HPDE6-E6E7 (cell line): ENCODE data around the gene GNA14.
A peak's percentile ranks its signal among the peaks of the same experiment; 100 is the strongest.
"Not testable (repeated sequence)": the region's sequence is repeated elsewhere in the genome, so short reads cannot be mapped to it uniquely, and the experiment has no call there.

Experiments
- DNase-seq: peaks from one replicate; pipeline ENCODE4 v3.0.0; 2011; ENCODE audit warnings: missing footprints; ENCODE audit errors: extremely low spot score

The GNA14 gene

DNA sequence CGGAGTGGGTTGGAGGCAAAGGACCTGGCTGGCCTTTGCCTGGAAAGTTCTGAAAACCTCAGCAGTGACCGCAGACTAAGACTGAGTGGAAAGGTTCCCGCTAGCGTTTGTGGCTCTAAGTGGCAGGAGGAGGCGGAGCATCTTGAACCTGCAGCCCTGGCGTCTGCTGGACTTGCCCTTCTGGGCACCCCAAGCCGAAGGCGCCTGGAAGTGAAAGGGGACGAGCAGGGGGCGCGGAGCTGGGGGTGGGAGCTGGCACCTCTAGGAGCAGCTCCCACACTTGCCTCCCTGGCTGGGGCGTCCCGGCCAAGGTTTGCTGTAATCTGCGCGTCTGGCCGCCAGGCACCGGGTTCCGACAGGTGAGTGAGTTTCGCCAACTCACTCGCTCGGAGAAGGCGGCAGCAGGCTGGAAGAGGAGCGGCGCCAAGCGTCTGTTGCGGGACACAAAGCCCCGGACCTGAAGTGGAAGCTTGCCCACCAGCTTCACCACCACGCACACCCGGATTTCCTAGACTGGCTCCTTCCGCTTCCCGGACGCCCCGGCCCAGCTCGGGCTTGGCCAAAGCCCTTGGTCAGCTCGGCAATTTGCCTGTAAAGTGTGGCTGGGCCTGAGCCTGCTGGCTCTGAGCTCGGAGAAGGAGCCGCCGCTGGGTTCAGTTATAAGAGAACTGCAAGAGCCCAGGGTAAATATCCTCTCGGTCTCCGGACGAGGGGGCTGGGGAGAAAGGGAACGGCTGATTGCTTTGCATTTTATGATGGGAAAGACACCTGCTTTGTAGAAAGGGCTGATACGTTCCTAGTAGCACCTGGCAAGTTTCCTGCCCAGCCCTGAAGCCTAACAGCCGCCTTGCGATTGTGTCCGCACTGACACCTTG lies at the start of gene GNA14:
TSS of gene GNA14 (minus strand) at position 89 of the 875 bp plus-strand sequence. CDS start 529 bp downstream, outside the sequence.
- DNase-seq: peak; percentile 22

DNA sequence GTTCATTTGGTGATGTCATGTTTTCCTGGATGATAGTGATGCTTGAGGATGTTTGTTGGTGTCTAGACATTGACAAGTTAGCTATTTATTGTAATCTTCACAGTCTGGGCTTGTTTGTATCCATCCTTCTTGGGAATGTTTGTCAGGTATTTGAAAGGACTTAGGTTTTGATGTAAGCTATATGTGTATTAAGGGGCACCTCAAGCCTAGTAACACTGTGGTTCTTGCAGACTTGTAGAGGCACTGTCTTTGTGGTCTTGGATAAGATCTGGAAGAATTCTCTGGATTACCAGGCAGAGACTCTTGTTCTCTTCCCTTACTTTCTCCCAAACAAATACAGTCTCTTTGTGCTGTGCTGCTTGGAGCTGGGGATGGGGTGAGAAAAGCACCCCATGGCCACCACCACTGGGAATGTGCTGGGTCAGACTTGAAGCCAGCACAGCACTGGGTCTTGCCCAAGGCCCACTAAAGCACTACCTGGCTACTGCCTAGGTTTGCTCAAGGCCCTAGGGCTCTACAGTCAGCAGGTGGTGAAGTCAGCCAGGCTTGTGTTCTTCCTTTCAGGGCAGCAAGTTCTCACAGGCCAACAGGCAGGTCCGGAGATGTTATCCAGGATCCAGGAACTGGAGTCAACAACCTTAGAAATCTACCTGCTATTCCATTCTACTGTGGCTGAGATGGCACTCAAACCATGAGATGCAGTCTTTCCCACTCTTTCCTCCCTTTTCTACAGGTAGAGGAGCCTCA lies 49.3 kb upstream of the GNA14 start:
- DNase-seq: no peak

- DNase-seq: not testable (repeated sequence)
These were observed 42.6 kb upstream of the GNA14 start for GRCh38 chr9:77690723-77691122.

GRCh38 chr9:77690119-77690518 lies 42.0 kb upstream of the GNA14 start:
- not testable (repeated sequence) for DNase-seq

DNA sequence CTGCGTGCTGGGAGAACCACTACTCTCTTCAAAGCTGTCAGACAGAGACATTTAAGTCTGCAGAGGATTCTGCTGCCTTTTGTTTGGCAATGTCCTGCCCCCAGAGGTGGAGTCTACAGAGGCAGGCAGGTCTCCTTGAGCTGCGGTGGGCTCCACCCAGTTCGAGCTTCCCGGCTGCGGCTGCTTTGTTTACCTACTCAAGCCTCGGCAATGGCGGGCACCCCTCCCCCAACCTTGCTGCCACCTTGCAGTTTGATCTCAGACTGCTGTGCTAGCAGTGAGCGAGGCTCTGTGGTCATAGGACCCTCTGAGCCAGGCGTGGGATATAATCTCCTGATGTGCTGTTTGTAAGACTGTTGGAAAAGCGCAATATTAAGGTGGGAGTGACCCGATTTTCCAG lies 39.6 kb upstream of the GNA14 start:
- DNase-seq: not testable (repeated sequence)

DNA sequence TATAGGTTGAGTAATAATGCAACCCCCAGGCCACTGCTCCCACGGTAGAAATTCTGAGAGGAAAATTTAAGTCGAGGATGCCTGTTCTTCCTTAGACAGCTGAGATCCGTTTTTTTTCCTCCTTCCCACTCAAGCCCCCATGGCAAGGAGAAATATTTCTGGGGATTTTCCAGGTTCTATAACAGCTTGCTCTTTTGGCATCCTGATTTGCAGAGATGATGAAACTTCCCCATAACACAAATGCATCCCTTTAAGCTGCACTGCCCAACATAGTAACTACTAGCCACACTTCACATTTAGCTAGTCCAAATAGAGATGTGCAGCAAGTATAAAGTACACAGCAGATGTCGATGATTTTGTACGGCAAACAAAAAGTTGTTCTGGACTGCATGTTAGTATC lies 32.5 kb upstream of the GNA14 start:
- no peak for DNase-seq

GRCh38 chr9:77679661-77680368 lies 31.7 kb upstream of the GNA14 start:
- no peak for DNase-seq

- DNase-seq: no peak
These were observed 31.0 kb upstream of the GNA14 start for GRCh38 chr9:77679088-77679487.

GRCh38 chr9:77677957-77678535 lies 29.9 kb upstream of the GNA14 start:
- DNase-seq: no peak

DNA sequence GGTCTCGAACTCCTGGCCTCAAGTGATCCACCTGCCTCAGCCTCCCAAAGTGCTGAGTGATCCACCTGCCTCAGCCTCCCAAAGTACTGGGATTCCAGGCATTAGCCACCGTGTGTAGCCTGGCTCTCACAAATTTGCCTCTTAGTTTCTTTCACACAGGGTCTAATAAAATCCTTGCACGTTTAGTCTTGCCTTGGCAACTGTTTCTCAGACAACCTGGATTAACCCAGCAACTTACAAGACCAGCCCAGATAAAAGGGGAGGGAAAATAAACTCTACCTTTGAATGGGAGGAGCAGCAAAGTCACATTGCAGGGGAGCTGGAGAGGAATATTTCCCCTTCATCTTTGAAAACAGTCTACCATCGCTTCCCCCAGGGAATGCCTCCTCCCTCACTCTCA lies 29.3 kb upstream of the GNA14 start:
- DNase-seq: no peak

DNA sequence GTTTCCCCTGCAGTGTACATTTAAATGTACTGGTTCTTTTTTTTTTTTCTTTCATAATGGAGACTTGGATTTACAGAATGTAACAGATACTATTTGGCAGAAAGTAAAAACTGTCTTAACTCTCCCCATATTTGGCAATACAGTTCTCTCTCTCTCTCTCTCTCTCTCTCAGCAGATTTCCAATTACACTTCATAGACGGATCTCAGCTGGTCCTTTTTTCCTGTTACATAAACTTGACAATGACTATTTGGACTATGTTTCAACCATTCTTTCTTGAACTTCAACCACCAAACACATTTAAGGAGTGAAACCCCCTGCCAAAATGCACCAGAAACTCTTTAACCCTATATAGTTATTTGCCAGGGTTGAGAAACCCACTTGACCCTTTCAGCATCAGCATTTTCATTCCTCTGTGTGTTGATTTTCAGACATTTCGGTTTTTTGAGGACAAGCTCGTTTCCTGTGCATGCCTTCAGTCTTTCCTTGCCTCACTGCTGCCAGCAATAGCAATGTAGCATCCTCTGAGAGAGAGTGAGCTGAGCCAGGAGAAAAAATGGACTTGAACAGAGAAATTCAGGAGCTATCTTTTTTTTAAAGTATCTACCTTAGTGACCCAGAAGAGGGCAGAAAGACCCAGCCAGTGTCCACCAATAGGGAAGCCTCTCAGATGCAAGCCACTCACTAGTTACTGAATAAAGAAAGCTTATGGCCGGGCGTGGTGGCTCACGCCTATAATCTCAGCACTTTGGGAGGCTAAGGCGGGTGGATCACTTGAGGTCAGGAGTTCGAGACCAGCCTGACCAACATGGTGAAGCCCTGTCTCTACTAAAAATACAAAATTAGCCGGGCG lies 26.0 kb upstream of the GNA14 start:
- no peak for DNase-seq

DNA sequence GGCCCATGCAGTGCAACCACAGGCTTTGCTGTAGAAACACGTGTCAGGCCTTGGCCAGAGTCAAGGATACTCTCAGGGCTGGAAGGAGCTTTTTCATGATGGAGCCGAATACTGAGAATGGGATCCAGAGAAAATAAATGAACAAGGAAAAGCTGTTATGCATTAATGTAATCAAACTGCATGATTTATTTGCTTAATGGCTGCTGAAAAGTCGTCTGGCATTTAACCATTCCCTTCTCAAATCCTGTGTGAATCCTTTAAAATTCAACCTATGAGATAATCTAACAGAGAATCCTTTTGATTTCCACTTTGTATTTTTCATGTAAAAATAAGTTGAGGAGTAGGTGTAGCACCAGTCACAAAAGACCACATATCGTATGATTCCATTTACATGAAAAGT lies 24.1 kb upstream of the GNA14 start:
- no peak for DNase-seq

DNA sequence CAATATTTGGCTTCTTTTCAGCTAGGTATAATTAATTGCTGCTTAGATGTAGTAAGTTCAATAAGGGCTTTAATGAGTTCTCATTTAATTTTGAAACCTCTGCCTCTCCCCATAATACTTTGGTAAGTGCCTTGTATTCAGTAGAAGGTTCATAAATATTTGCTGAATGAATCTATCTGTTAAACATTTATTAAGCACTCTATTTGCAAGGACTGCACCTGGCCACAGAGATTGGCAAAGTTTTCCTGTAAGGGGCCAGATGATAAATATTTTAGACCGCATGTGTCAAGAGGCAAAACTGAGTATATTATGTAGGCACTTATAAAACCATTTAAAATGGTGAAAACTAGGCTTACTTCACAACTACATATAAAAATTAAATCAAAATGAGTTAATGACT lies 19.0 kb upstream of the GNA14 start:
- DNase-seq: no peak

GRCh38 chr9:77663754-77664153 lies 15.6 kb upstream of the GNA14 start:
- DNase-seq: no peak

DNA sequence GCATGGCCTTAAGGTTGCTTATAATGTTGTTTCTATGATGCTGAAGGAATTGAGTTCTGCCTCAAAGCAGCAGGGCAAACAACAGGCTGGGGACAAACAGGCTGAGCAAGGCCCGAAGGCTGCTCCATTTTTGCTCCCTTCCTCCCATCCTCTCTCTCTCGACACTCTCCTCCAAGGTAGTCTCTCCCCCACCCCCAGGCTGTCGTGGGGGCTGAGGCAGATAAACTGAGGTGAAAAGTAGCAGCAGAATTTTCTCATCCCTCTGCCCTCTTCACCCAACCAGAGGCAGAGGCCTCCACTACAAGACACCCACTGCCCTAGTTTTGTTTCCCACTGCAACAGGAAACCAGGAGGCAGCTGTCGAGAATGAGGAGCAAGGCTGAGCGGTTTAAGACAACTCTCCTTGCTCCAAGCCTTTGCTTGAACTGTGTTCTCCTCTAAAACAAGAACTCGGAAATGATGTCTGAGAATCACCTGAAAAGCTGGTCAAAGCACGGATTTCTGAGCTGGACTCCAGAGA lies 13.5 kb upstream of the GNA14 start:
- DNase-seq: no peak

DNA sequence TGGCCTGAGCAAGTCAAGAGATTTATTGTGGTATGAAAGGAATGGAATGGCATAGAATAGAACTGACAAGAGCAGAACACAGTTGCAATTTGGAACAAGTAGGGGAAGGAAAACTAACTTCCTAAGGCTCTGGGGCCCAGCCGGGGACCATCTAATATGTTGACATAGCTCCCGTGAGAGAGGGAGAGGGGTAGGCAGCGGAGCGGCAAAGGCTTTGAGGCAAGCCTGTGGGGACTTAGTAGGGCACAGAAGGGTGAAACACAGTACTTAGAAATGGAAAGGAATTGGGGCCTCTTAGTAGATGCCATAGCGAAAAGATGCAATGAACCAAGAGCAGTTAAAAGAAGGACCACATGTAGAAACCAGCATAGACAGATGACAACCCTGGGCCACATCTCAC lies 11.8 kb upstream of the GNA14 start:
- no peak for DNase-seq

DNA sequence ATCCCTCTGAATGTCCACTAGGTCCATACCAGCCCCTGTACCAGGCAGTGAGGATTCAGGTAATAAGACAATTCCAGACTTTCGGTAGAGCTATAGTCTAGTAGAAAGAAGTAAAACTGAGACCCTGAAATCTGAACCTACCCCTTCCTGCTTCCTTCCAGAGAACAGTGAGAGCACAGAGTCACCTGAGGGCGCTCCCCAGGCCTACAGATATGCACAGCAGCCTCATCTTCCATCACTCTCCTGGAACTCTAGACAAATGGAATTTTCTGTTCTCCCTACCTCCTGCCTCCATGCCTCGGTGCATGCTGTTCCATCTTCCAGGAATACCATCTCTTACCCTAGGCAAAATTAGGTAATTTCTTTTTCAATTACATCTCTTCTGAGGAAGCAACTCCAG lies 3.1 kb upstream of the GNA14 start:
- no peak for DNase-seq

DNA sequence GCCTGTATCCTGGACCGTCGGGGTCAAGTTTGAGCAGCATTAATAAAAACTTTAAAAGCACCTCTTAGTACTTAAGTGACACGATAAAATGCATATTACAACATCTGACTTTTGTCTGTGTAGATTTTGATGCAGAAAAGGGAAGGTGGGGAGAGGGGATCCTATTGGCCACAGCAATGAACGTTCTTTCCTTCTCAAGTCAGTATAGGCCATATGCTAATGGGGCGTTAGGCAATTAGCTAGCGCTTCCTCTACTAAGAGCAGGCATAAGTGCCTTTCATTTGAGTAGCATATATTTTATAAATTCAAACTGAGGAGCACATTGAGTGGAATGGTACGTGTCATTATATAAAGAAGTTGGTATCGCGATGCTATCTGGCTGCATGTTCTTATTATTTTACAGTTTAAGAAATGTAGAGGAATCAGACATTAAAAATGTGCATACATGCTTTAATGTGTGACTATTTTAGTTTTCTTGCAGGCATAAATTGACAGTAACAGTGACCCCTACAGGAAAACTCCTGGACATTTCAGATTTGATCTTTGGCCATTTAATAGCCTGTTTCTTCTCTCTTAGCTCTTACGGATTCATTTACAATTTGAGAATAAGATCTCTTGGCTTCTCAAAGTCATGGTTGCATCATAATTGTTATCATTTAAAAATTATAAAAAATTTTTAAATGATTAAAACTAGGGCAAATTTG lies 1.1 kb upstream of the GNA14 start:
- no peak for DNase-seq

- no peak for DNase-seq
These were observed 572 bp downstream of the GNA14 start for GRCh38 chr9:77647267-77648233.
